IPS DF 19.7 (cell line): ENCODE measurements around the gene SPATA45.

Source experiments
- DNase-seq: peaks from one replicate; pipeline ENCODE4 v3.0.0-alpha.2; 2013; ENCODE audit warnings: low read depth, low spot score

SPATA45 gene

GRCh38 chr1:212780759-212781158 is 66.7 kb downstream of the SPATA45 start:
- no peak for DNase-seq
